ENCODE data around the gene ACBD3.

Gene ACBD3

GRCh38 chr1:226119169-226119568, 67.4 kb downstream of the ACBD3 start:
- Histone ChIP-seq H3K36me3 (ENCODE audit: control insufficient read depth in 1 of 2, insufficient read depth in 2 of 2, low read length in 2 of 2) (no peaks in the 10 kb centered on the region), H2AK5ac (ENCODE audit: low read length) (no peak overlapping the region), H2BK120ac (ENCODE audit: insufficient read depth, low read length, poor library complexity) (no peak overlapping the region), H4K91ac (ENCODE audit: low read depth, low read length) (no peak overlapping the region), H4K8ac (ENCODE audit: low read depth, low read length) (no peak overlapping the region), H3K23ac (ENCODE audit: low read length) (no peak overlapping the region), H3K79me1 (ENCODE audit: low read length) (peaks cover 11% of the 10 kb centered on the region), H3K27me3 (ENCODE audit: insufficient read depth, low read length) (no peaks in the 10 kb centered on the region), H3K27ac (ENCODE audit: low read depth, low read length) (no peak overlapping the region), H2AFZ (ENCODE audit: insufficient read depth, low read length, poor library complexity) (no peak overlapping the region), H2BK5ac (ENCODE audit: low read depth, low read length, poor library complexity) (no peak overlapping the region), H3K18ac (ENCODE audit: low read length) (no peak overlapping the region), H2BK12ac (ENCODE audit: low read length) (no peak overlapping the region), H4K12ac (ENCODE audit: low read depth, low read length) (no peak overlapping the region), H3K4me2 (ENCODE audit: low read length) (no peak overlapping the region), H3K9me3 (ENCODE audit: insufficient read depth, low read depth, low read length) (no peaks in the 10 kb centered on the region), H3K4me1 (ENCODE audit: control insufficient read depth in 1 of 2, insufficient read depth in 2 of 2, low read length in 2 of 2) (peaks cover 5 to 9% of the 10 kb centered on the region in 2 experiments), H3K4me3 (ENCODE audit: low read depth, low read length) (no peak overlapping the region), H3K4ac (ENCODE audit: low read depth, low read length) (no peak overlapping the region), H3K79me2 (ENCODE audit: control insufficient read depth, insufficient read depth, low read length, poor library complexity) (peaks cover 6% of the 10 kb centered on the region), H3K9ac (ENCODE audit: low read length) (no peak overlapping the region), H3K14ac (ENCODE audit: low read length) (no peak overlapping the region)
- no peak for DNase-seq
- no CpG with 5 or more reads among the region's 6 CpGs for WGBS (ENCODE audit: extremely low coverage, insufficient coverage, insufficient read length)

- Histone ChIP-seq H3K4ac (ENCODE audit: low read depth, low read length) (no peak overlapping the region), H3K4me2 (ENCODE audit: low read length) (no peak overlapping the region), H2AFZ (ENCODE audit: insufficient read depth, low read length, poor library complexity) (no peak overlapping the region), H3K27me3 (ENCODE audit: insufficient read depth, low read length) (no peaks in the 10 kb centered on the region), H4K8ac (ENCODE audit: low read depth, low read length) (no peak overlapping the region), H3K9me3 (ENCODE audit: insufficient read depth, low read depth, low read length) (no peaks in the 10 kb centered on the region), H4K12ac (ENCODE audit: low read depth, low read length) (no peak overlapping the region), H3K79me1 (ENCODE audit: low read length) (peaks cover 11% of the 10 kb centered on the region), H3K4me1 (ENCODE audit: control insufficient read depth in 1 of 2, insufficient read depth in 2 of 2, low read length in 2 of 2) (peaks cover 5 to 9% of the 10 kb centered on the region in 2 experiments), H3K27ac (ENCODE audit: low read depth, low read length) (no peak overlapping the region), H3K23ac (ENCODE audit: low read length) (no peak overlapping the region), H3K4me3 (ENCODE audit: low read depth, low read length) (no peak overlapping the region), H2BK5ac (ENCODE audit: low read depth, low read length, poor library complexity) (no peak overlapping the region), H3K18ac (ENCODE audit: low read length) (no peak overlapping the region), H3K14ac (ENCODE audit: low read length) (no peak overlapping the region), H3K36me3 (ENCODE audit: control insufficient read depth in 1 of 2, insufficient read depth in 2 of 2, low read length in 2 of 2) (no peaks in the 10 kb centered on the region), H4K91ac (ENCODE audit: low read depth, low read length) (no peak overlapping the region), H2BK12ac (ENCODE audit: low read length) (no peak overlapping the region), H3K79me2 (ENCODE audit: control insufficient read depth, insufficient read depth, low read length, poor library complexity) (peaks cover 6% of the 10 kb centered on the region), H2AK5ac (ENCODE audit: low read length) (no peak overlapping the region), H3K9ac (ENCODE audit: low read length) (no peak overlapping the region), H2BK120ac (ENCODE audit: insufficient read depth, low read length, poor library complexity) (no peak overlapping the region)
- WGBS (ENCODE audit: extremely low coverage, insufficient coverage, insufficient read length), result no CpG with 5 or more reads among the region's 4 CpGs
- DNase-seq, result no peak
Observed at GRCh38 chr1:226118357-226118756, 68.2 kb downstream of the ACBD3 start.

- no peak overlapping the region for H2BK120ac ChIP-seq (ENCODE audit: insufficient read depth, low read length, poor library complexity)
- no peak overlapping the region for H2AK5ac ChIP-seq (ENCODE audit: low read length)
- no peak overlapping the region for H4K8ac ChIP-seq (ENCODE audit: low read depth, low read length)
- no peaks in the 10 kb centered on the region for H3K9me3 ChIP-seq (ENCODE audit: insufficient read depth, low read depth, low read length)
- H3K4ac ChIP-seq (ENCODE audit: low read depth, low read length), result no peak overlapping the region
- H3K14ac ChIP-seq (ENCODE audit: low read length), result no peak overlapping the region
- no peak overlapping the region for H3K4me3 ChIP-seq (ENCODE audit: low read depth, low read length)
- H3K9ac ChIP-seq (ENCODE audit: low read length), result no peak overlapping the region
- H2BK12ac ChIP-seq (ENCODE audit: low read length), result no peak overlapping the region
- H3K36me3 ChIP-seq (ENCODE audit: control insufficient read depth in 1 of 2, insufficient read depth in 2 of 2, low read length in 2 of 2), result no peaks in the 10 kb centered on the region
- no peak overlapping the region for H4K12ac ChIP-seq (ENCODE audit: low read depth, low read length)
- DNase-seq, result no peak
- H3K18ac ChIP-seq (ENCODE audit: low read length), result no peak overlapping the region
- no peaks in the 10 kb centered on the region for H3K27me3 ChIP-seq (ENCODE audit: insufficient read depth, low read length)
- H2AFZ ChIP-seq (ENCODE audit: insufficient read depth, low read length, poor library complexity), result no peak overlapping the region
- peaks cover 4% of the 10 kb centered on the region for H3K79me2 ChIP-seq (ENCODE audit: control insufficient read depth, insufficient read depth, low read length, poor library complexity)
- H3K27ac ChIP-seq (ENCODE audit: low read depth, low read length), result no peak overlapping the region
- no peak overlapping the region for H3K23ac ChIP-seq (ENCODE audit: low read length)
- peaks cover 3 to 5% of the 10 kb centered on the region in 2 experiments for H3K4me1 ChIP-seq (ENCODE audit: control insufficient read depth in 1 of 2, insufficient read depth in 2 of 2, low read length in 2 of 2)
- no CpG with 5 or more reads among the region's 6 CpGs for WGBS (ENCODE audit: extremely low coverage, insufficient coverage, insufficient read length)
- H3K4me2 ChIP-seq (ENCODE audit: low read length), result no peak overlapping the region
- no peak overlapping the region for H2BK5ac ChIP-seq (ENCODE audit: low read depth, low read length, poor library complexity)
- no peak overlapping the region for H4K91ac ChIP-seq (ENCODE audit: low read depth, low read length)
- peaks cover 7% of the 10 kb centered on the region for H3K79me1 ChIP-seq (ENCODE audit: low read length)
Observed at GRCh38 chr1:226117330-226117729, 69.2 kb downstream of the ACBD3 start.

GRCh38 chr1:226116673-226117072, 69.9 kb downstream of the ACBD3 start:
- H4K91ac ChIP-seq (ENCODE audit: low read depth, low read length), result no peak overlapping the region
- peaks cover 3 to 4% of the 10 kb centered on the region in 2 experiments for H3K4me1 ChIP-seq (ENCODE audit: control insufficient read depth in 1 of 2, insufficient read depth in 2 of 2, low read length in 2 of 2)
- H2BK120ac ChIP-seq (ENCODE audit: insufficient read depth, low read length, poor library complexity), result no peak overlapping the region
- H3K4me3 ChIP-seq (ENCODE audit: low read depth, low read length), result no peak overlapping the region
- H3K27ac ChIP-seq (ENCODE audit: low read depth, low read length), result no peak overlapping the region
- no peak overlapping the region for H3K9ac ChIP-seq (ENCODE audit: low read length)
- no peak overlapping the region for H2BK12ac ChIP-seq (ENCODE audit: low read length)
- no peak overlapping the region for H2BK5ac ChIP-seq (ENCODE audit: low read depth, low read length, poor library complexity)
- no peak overlapping the region for H2AK5ac ChIP-seq (ENCODE audit: low read length)
- H3K79me2 ChIP-seq (ENCODE audit: control insufficient read depth, insufficient read depth, low read length, poor library complexity), result no peaks in the 10 kb centered on the region
- H3K27me3 ChIP-seq (ENCODE audit: insufficient read depth, low read length), result no peaks in the 10 kb centered on the region
- no peak overlapping the region for H4K12ac ChIP-seq (ENCODE audit: low read depth, low read length)
- H3K4me2 ChIP-seq (ENCODE audit: low read length), result no peak overlapping the region
- no peaks in the 10 kb centered on the region for H3K9me3 ChIP-seq (ENCODE audit: insufficient read depth, low read depth, low read length)
- no peak overlapping the region for H3K14ac ChIP-seq (ENCODE audit: low read length)
- H3K4ac ChIP-seq (ENCODE audit: low read depth, low read length), result no peak overlapping the region
- no peak overlapping the region for H3K18ac ChIP-seq (ENCODE audit: low read length)
- no peak overlapping the region for H3K23ac ChIP-seq (ENCODE audit: low read length)
- no peaks in the 10 kb centered on the region for H3K36me3 ChIP-seq (ENCODE audit: control insufficient read depth in 1 of 2, insufficient read depth in 2 of 2, low read length in 2 of 2)
- DNase-seq, result no peak
- WGBS (ENCODE audit: extremely low coverage, insufficient coverage, insufficient read length), result no CpG with 5 or more reads among the region's 3 CpGs
- H3K79me1 ChIP-seq (ENCODE audit: low read length), result peaks cover 2% of the 10 kb centered on the region
- H4K8ac ChIP-seq (ENCODE audit: low read depth, low read length), result no peak overlapping the region
- no peak overlapping the region for H2AFZ ChIP-seq (ENCODE audit: insufficient read depth, low read length, poor library complexity)

Measured in trophoblast cell (in vitro differentiated cells and primary cell).